Activated T-cell treated with anti-CD3 and anti-CD28 coated beads, Interleukin-2, amount 50 U/mL, for 1 hour (primary cell): ENCODE data around the gene RPS29.

ENCODE experiments used
- DNase-seq: peaks from one replicate; pipeline ENCODE4 v3.0.0-alpha.2; 2020

Gene RPS29

DNA sequence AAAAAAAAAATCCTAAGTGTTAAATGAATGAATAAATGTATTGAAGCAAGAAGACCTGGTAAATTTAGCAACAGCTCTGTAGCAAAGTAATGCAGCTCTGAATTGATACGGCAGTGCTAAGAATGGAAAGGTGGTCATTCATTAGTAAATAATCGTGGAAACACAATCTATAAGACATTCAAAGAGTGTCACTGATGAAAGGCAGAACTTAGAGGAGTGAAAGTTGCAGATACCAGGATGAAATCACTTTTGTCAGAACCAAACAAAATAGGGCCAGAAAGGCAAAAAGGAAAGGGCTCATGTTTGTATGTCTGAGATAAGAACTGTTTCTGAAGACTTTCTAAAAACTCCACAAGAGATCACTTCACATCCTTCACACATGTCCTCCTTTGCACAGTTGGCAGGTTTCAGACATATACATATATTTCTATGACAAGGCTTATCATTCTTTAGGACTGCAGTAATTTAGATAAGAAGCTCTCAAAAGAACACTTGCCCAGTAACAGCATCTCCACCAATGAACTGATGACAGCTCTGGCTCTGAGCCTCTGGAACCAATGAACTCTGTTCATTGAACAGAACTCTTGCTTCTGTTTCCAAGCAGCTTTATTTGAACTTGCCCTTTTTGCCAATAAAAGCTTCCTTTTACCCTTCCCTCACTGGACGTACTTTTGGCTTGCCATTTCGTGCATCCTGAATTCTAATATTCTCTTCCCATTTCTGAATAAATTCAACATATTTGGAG lies 8.3 kb upstream of the RPS29 start:
- DNase-seq, result no peak

DNA sequence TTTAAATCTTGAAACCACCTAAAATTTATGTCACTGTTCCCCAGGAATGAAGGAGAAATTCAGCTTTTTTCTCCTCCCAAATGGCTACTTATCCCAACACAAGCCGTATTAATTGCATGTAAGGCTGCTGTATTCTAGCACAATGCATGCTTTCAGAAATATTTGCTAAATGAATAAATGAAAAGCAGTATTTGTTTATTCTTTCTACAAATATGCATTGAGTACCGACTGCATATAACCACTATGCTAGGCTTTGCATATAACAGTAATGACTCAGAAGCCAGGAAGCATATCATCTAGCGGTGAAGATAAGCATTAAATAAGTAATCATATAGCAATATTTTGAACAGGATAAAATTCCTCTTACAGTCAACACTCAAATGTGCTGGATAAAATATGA lies 6.8 kb upstream of the RPS29 start:
- no peak for DNase-seq

DNA sequence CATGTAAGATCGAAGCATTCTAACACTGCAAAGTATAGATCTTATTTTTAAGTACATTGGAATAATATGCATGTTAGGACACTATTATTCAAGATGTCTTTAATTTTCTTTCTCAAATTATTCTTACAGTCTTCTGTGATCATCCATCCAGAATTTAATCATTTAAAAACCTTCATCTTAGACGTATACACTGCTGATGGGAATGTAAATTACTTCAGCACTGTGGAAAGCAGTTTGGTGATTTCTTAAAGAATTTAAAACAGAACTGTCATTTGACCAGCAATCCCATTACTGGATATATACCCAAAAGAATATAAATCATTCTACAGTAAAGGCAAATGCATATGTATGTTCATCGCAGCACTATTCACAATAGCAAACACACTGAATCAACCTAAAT lies 3.2 kb upstream of the RPS29 start:
- DNase-seq, result no peak

DNA sequence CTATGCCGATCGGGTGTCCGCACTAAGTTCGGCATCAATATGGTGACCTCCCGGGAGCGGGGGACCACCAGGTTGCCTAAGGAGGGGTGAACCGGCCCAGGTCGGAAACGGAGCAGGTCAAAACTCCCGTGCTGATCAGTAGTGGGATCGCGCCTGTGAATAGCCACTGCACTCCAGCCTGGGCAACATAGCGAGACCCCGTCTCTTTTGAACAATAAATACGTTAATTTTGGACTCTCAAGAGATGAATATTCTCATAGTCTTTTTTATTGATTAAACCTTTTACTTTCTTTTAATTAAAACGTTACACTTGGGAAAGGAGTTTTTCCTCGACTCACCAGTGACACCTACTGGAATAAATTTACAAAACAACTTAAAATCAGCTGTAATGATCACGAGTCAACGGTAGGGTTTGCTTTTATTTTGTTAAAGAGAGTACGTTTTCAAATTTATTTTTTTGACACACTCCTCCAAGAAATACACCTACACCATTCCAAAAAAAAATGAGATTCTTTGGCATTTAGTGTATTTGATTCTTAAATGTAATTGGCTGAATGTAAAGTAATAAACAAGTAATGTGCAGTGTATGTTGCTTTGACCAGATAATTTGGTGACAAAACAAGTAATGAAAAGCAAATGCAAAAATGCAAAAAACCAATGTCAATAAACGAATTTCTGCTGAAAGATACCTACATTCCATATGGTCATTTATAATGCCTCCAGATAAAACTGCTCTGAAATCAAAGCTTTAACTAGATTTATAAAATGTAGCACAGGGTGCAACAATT lies 687 bp upstream of the RPS29 start:
- peak; percentile 64 for DNase-seq

DNA sequence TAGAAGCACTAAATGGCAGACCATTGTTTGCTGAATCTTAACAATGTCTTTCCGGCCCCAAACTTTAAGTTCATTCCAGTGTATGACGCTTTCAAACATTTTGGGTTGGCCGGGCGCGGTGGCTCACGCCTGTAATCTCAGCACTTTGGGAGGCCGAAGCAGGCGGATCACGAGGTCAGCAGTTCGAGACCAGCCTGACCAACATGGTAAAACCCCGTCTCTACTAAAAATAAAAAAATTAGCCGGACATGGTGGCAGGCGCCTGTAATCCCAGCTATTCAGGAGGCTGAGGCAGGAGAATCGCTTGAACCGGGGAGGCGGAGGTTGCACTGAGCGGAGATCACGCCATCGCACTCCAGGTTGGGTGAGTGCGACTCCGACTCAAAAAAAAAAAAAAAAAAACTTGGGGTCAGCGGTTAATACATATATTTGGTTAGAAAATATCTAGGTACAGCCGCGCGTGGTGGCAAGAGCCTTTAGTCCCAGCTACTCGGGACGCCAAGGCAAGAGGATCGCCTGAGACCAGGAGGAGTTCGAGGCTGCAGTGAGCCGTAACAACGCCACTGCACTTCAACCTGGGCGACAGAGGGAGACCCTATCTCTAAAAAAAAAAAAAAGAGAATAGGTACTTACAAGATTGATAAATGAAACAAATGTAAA lies 1.1 kb downstream of the RPS29 start:
- peak; percentile 22 for DNase-seq

DNA sequence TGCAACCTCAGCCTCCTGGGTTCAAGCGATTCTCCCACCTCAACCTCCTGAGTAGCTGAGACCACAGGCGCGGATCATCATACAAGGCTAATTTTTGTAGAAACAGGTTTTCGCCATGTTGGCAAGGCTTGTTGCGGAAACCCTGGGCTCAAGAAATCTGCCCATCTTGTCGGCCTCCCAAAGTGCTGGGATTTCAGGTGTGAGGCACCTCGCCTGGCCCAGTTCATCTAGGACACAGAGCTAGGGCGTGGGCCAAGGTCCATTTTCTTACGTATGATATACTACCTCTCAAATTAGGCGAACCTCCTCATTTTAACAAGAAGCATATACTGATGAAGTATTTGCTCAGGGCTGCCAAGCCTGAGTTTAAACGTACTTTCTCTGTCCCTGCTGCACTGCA lies 2.1 kb downstream of the RPS29 start:
- no peak for DNase-seq

DNA sequence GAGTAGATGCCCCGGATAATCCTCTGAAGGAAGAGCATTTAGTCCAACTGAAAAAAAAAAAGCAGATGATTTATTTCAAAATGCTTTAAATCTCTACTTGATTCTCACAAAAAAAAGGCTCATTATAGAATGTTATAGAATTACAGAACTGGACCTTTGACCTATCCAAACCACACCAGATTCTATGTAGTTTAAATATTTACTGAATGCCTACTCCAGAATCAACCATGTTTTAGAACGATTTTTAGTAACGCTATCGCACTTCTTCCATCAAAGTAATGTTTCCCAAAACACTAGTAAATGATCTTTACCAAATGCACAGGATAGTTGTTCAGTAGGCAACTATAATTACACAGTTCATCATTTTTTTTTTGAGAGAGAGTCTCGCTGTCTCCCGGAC lies 2.6 kb downstream of the RPS29 start:
- no peak for DNase-seq

DNA sequence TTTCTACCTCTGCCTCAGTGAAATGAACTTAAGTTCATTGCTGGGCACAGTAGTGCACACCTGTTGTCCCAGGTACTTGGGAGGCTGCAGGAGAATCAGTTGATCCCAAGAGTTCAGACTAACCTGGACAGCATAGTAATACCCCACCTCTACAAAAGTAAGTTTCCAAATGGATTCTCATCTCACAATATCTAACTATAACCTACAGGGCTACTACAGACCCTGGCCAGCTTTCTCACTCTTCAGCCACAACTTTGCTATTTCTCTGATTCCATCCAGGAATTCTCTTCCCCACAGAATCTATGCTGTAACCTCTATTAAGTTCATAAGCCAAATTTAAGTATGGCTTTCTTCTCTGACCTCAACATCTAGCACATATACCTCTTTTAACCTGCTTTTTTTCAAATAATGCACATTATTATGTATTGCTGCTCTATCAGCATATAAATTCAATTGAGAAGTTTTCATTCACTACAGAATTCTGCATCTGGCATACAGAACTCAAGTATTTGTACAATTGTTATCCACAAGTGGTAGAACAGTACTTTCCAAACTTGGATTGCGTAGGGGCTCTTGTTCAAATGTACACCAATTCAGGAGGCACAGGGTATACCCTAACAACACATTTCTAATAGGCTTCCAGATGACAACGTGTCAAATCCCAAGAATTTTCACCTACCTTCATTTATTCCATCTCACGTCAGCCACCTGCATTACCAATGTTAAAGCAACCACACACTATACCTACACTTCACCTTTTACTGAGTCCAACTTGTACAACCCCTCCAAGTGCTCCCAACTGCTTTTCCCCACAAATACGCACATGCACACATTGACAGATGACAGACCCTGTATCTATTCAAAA lies 3.8 kb downstream of the RPS29 start:
- no peak for DNase-seq

DNA sequence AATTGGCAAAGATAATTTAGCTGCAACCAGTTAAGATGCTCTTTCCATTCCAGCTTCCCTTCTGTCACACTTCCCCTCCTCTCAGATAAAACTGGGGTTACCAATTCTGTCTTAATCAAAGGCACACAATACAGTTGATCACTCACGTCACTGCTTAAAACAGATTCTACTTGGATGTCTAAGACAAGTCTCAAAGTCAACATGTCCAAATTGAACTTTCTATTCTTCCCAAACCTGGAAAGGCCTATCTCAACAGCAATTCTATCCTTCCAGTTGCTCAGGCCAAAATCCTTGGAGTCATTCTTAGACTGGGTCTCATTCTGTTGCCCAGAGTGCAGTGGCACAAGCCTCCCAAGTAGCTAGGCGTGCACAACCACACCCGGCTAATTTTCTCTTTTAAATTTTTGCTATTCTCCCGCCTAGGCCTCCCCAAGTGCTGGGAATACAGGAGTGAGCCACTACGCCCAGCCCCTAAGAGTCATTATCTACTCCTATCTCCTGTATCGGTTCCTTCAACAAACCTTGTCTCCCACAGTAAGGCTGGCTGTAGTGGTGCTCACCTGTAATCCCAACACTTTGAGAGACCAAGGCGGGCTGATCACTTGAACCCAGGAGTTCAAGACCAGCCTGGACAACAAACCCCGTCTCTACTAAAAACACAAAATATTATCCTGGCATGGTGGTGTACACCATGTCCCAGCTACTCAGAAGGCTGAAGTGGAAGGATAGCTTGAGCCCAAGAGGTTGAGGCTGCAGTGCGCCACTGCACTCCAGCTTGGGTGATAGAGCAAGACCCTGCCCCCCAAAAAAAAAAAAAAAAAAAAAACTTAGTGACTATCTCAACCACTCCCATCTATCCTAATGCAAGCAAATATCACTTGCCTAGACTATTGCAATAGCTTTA lies 4.7 kb downstream of the RPS29 start:
- DNase-seq, result no peak

DNA sequence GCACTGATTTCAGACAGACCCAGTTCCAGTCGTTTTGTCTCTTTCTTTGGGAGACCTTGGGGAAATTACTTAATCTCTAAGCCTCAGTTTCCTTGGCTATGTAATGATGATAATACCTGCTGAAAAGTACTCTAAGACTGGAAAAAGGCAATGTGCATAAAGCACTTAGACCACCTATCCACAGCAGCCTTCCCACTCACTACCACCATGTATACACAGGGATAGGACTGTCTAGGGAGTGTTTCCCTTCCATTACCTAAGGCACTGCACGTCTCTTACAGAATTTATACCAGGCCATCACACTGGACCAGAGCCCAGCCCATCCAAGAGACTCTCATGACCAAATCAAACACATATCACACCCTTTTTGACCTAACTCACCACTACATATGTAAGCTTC lies 6.3 kb downstream of the RPS29 start:
- no peak for DNase-seq

DNA sequence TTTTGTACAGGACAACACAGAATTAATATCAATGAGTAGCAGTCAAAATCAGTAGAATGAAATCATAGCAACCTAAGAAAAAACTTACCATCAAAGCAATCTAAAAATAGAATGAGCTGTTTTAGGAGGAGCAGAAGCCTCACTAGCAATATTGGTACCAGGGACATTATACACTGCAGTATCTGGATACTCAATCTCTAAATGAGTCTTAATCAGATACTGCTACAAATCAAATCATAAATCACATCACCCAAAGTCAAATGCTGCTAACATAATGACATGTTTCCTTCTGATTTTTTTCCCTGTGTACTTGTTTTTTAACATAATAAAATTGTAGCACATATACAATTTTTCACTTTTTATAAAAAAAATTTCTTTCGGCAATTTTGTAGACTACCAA lies 8.0 kb downstream of the RPS29 start:
- DNase-seq, result no peak

DNA sequence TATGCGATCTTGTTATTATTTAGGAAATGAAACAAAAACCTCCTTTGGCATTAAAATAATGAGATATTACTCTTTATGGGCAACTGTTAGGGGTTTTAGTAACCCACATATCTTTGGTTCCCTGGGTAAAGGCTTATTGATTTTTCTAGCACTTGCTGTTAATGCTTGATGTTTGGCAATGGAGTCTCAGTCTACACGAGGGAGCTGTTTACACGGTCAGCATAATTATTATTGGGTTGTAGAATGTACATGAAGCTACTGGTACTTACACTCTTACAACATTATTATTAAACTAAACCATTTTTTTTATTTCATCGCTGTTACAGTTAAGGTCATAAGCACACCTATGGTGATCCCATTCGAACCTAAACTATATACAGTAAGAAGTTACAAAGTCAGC lies 12.1 kb downstream of the RPS29 start:
- no peak for DNase-seq

DNA sequence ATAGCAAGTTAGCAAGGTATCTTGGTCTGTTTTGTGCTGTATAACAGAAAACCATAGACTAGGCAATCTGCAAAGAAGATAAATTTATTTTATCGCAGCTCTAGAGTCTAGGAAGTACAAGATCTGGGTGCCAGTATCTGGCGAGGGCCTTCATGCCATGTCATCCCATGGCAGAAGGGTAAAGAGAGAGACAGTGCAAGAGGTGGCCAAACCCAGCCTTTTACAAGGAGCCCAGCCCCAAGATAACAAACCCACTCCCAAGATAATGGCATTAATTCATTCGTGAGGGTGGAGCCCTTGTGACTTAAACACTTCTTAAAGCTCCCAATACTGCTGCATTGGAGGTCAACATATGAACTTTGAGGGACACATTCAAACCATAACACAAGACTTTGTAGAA lies 16.9 kb downstream of the RPS29 start:
- no peak for DNase-seq

DNA sequence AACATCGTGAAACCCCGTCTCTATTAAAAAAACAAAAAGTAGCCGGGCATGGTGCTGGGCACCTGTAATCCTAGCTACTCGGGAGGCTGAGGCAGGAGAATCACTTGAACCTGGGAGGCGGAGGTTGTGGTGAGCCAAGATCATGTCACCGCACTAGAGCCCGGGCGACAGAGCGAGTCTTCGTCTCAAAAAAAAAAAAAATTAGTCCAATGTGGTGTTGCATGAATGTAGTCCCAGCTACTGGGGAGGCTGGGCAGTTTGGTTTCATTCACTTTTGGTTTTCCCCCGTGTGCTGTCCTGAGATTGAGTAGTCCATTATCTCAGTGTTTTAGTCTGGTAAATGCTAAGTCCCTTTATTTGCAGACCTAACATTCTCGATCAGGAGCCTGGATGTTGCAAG lies 19.5 kb downstream of the RPS29 start:
- DNase-seq, result no peak

DNA sequence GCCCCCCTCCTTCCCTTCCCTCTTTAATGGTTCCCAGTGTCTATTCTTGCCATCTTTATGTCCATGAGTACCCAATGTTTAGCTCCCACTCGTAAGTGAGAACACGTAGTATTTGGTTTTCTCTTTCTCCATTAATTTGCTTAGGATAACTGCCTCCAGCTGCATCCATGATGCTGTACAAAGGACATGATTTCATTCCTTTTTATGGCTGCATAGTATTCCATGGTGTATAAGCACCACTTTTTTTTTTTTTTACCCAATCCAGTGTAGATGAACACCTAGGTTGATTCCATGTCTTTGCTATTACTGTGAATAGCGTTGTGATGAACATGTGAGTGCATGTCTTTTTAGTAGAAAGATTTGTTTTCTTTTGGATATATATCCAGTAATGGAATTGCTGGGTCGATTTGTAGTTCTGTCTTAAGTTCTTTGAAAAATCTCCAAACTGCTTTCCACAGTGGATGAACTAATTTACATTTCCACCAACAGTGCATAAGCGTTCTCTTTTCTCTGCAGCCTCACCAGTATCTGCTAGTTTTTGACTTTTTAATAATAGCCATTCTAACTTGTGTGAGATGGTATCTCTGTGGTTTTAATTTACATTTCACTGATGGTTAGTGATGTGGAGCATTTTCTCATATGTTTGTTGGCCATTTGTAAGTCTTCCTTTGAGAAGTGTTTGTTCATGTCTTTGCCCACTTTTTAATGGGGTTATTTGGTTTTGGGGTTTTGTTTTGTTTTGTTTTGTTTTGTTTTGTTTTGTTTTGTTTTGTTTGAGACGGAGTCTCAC lies 26.0 kb downstream of the RPS29 start:
- DNase-seq, result no peak

DNA sequence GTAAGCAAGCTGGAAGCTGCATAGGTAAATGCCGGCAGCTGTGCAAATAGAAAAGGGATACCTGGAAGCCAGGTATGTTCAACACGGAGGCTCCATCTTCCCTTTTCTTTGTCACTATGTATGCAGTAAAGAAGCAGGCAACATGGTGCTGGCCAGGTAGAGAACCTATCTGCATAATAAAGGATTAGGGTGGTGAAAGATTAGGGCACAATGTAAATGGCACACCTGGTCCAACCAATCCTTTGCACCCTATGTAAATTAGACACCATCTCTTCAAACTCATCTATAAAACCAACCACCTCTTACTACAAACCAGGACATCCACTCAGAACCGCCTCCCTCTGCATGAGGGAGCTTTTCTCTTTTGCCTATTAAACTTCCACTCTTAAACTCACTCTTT lies 32.3 kb downstream of the RPS29 start:
- DNase-seq, result no peak

DNA sequence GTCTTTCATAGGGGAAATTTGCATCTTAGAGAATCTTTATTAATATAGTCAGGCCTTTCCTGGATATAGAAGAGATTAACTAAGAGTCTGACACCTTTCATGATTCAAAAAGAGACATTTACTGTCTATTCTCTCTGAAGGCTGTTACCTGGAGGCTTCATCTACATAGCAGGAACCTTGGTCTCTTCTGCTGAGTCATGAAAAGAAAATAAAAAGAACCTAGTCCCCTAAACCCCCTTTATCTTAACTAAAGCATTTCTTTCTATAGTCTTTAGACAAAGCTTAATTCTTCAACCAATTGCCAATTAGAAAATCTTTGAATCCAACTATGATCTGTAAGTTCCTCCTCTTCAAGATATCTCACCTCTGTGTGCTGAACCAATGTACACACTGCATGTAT lies 33.1 kb downstream of the RPS29 start:
- DNase-seq, result no peak

DNA sequence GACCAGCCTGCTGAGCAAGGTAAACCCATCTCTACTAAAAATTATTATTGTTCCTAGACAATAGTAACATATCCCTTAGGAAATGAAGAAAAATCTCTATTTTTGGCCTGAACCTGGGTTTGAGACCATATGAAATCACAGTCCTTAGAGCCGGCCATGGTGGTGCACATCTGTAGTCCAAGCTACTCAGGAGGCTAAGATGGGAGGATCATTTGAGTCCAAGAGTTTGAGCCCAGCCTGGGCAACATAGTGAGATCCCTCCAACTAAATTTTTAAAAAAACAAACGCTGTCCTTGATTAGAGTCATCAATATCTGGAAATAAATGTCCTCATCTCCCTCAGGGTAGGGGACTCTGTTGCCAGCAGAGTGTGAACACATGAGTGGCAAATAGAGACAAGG lies 34.6 kb downstream of the RPS29 start:
- DNase-seq, result no peak

DNA sequence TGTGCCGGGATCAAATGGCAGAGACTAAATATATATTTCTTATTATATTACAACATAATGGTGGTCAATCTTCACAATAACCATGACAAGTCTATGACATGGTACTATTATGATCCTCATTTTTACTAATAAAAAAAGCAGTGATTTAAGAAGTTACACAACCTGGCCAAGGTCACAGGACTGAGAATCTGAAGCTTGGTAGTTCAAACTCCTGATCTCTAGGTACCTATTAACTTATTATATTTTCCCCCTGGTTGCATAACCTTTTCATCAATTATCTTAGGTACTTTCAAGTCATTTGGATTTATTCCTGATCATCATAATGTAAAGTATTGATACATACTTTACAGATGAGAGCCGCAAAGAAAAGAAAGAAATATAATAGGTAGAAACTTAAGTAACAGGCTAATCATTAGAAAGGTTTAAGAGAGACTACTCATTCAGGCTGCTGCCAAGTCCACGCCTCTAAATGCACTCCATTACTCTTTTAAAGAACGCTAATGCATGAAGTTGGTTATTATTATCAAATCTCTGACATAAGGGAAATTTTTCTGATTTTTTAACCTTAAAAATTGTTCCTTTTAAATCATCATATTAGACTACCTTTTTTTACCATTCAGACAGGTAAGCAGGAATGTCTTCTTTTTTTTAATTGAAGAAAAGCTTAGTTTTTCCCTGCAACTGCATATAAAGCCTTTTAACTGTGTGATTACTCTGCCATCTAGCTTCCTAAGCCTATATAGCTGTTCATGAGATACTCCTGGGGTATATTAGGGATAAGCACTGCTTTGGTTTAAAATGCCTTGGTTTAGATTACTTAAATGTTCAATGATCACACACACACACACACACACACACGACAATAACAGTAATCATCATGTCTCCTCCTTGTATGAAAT lies 35.6 kb downstream of the RPS29 start:
- DNase-seq, result no peak

DNA sequence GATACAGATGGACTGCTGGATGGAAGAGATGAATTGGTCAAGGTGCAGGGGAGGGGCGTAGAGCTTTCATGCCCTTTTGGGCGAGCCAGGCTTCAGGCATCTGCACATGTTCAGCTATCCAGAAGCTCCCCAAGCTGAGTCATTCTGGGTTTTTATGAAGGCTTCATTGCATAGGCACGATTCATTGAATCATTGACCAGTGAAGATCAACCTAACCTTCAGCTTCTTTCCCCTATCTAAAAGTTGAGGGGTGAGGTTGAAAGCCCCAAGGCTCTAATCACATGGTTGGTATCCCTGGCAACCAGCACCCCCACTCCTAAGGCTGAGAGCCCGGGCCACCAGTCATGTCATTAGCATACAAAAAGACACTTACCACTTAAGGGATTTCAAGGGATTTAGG lies 36.3 kb downstream of the RPS29 start:
- DNase-seq, result no peak
